ENCODE results near the gene FAM50B. TPM values are rescaled to one million over a fixed set of nuclear protein-coding genes. Genes with fewer than 3 reads are reported as not detected.

FAM50B gene
- total RNA-seq, 4 donors from 2014 or later = 4.6 to 12.9 (median 11.8) TPM

DNA sequence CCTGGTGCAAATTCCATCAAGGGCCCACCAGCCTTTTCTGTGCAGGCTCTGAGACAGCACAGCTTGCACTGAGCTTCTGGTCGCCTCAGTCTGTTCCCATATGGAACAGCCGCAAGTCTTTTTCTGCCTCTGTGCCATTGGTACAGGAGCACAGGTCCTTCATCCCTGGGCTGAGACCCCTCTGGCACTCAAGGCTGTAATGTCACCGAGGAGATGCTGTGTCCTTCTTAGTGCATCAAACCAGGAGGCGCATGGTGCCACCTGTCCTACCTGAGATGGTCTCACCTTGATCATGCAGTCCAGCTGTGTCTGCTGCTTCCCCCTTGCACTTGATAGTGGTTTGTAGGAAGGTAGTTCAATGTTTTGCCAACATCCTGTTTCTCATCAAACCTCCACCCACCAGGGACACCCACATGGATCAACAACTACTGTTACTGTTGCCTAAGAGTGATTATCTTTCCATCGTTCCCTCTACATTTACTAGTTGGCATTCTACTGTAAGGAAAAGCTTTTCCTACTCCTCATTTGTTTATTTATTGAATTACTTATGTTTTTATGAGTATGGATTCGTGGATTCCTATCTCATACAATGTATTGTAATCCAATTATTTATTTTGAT is 29.0 kb downstream of the FAM50B start:
- TF ChIP-seq, protein P1, sequence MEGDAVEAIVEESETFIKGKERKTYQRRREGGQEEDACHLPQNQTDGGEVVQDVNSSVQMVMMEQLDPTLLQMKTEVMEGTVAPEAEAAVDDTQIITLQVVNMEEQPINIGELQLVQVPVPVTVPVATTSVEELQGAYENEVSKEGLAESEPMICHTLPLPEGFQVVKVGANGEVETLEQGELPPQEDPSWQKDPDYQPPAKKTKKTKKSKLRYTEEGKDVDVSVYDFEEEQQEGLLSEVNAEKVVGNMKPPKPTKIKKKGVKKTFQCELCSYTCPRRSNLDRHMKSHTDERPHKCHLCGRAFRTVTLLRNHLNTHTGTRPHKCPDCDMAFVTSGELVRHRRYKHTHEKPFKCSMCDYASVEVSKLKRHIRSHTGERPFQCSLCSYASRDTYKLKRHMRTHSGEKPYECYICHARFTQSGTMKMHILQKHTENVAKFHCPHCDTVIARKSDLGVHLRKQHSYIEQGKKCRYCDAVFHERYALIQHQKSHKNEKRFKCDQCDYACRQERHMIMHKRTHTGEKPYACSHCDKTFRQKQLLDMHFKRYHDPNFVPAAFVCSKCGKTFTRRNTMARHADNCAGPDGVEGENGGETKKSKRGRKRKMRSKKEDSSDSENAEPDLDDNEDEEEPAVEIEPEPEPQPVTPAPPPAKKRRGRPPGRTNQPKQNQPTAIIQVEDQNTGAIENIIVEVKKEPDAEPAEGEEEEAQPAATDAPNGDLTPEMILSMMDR (IDR thresholded peaks at IDR 0.05) = no peak
- no peak for TF ChIP-seq POLR2A (IDR thresholded peaks at IDR 0.05)
- H3K4me1 ChIP-seq = no peaks in the 10 kb centered on the region
- H3K4me3 ChIP-seq = no peak overlapping the region
- no peak for DNase-seq
- H3K27me3 ChIP-seq = peaks cover 0 to 11% (median 0%) of the 10 kb centered on the region in 4 donors
- no peak overlapping the region for H3K27ac ChIP-seq
- no peaks in the 10 kb centered on the region for H3K36me3 ChIP-seq
- intact Hi-C loops (cut with DNase I) = no loop called here
- H3K9me3 ChIP-seq = no peaks in the 10 kb centered on the region
- WGBS, 2 donors = 65 to 72% methylated on average over 4 to 5 of the region's 6 CpGs

GRCh38 chr6:3879194-3879952 is 30.2 kb downstream of the FAM50B start:
- Histone ChIP-seq H3K36me3 (no peaks in the 10 kb centered on the region), H3K27me3 (peaks cover 0 to 11% (median 0%) of the 10 kb centered on the region in 4 donors), H3K9me3 (no peaks in the 10 kb centered on the region), H3K27ac (no peak overlapping the region), H3K4me3 (no peak overlapping the region), H3K4me1 (peaks cover 0 to 12% (median 3%) of the 10 kb centered on the region in 3 donors)
- WGBS, 2 donors = 91 to 92% methylated on average over 24 to 25 of the region's 25 CpGs
- intact Hi-C loops (cut with DNase I) = no loop called here
- TF ChIP-seq, protein P1 (IDR thresholded peaks at IDR 0.05) = no peak
- no peak for TF ChIP-seq POLR2A (IDR thresholded peaks at IDR 0.05)
- no peak for DNase-seq

- no peaks in the 10 kb centered on the region for H3K9me3 ChIP-seq
- no peak overlapping the region for H3K4me3 ChIP-seq
- whole genome bisulfite sequencing, 2 donors = 75 to 77% methylated on average over 12 of the region's 13 CpGs
- H3K27me3 ChIP-seq = peaks cover 0 to 11% (median 0%) of the 10 kb centered on the region in 4 donors
- H3K4me1 ChIP-seq = peaks cover 0 to 12% (median 3%) of the 10 kb centered on the region in 3 donors
- H3K36me3 ChIP-seq = no peaks in the 10 kb centered on the region
- no peak for DNase-seq
- TF ChIP-seq, protein P1 (IDR thresholded peaks at IDR 0.05) = no peak
- no peak for TF ChIP-seq POLR2A (IDR thresholded peaks at IDR 0.05)
- intact Hi-C loops (cut with DNase I) = no loop called here
- H3K27ac ChIP-seq = no peak overlapping the region
Observed at GRCh38 chr6:3881711-3882421, 32.7 kb downstream of the FAM50B start.

DNA sequence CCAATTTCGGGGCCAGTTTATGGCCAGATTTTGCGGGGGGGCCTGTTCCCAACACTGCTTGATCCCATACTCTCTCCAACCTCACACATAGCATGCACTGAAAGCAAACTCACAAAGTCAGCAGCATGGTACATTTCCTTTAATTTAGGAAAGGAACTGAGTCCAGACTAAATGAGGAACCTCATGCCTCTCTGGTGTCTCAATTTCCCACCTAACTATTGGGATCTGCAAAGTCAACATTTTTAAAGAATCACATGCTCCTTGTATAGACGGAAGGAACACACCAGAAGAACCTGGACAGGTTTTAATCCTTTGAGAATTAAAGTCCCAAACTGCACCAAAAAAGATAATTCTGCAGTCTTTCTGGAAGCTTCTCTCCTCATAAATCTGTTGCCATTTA is 33.3 kb downstream of the FAM50B start:
- H3K4me1 ChIP-seq = peaks cover 0 to 16% (median 3%) of the 10 kb centered on the region in 3 donors
- H3K4me3 ChIP-seq = no peak overlapping the region
- 47 to 88% methylated on average over 3 of the region's 3 CpGs for WGBS, 2 donors
- peaks cover 0 to 11% (median 0%) of the 10 kb centered on the region in 4 donors for H3K27me3 ChIP-seq
- peak overlapping the region in 1 of 4 donors; percentile 54 for H3K27ac ChIP-seq
- no peak for DNase-seq
- no peak for TF ChIP-seq POLR2A (IDR thresholded peaks at IDR 0.05)
- TF ChIP-seq, protein P1 (IDR thresholded peaks at IDR 0.05) = no peak
- H3K9me3 ChIP-seq = no peaks in the 10 kb centered on the region
- intact Hi-C loops (cut with DNase I) = no loop called here
- H3K36me3 ChIP-seq = no peaks in the 10 kb centered on the region

Data from esophagus squamous epithelium (tissue), 5 donors.